Breast epithelium (tissue), 4 donors: ENCODE data around the gene CLPX. TPM values are rescaled to one million over a fixed set of nuclear protein-coding genes. Genes with fewer than 3 reads are reported as not detected.

Experiments used
- DNase-seq, 2 donors: peaks; one replicate each; pipeline ENCODE4 v3.0.0-alpha.2; 2019; ENCODE audit warnings: low spot score in 2 of 2
- H3K27ac ChIP-seq, 2 donors: fragments of 200-600 bp; sonication (generic) in 1 of 2; one replicate each; pipeline ENCODE4 v1.5.1; 2016 to 2019; ENCODE audit warnings: mild to moderate bottlenecking in 1 of 2
- H3K27me3 ChIP-seq, 2 donors: fragments of 200-600 bp; sonication (generic) in 1 of 2; one replicate each; pipeline versions ENCODE4 v1.5.1 to v1.6.0; 2017 to 2019; ENCODE audit warnings: control low read depth in 1 of 2, mild to moderate bottlenecking in 1 of 2
- H3K36me3 ChIP-seq: fragments of 200-600 bp; one replicate; pipeline ENCODE4 v1.5.1; 2019
- H3K4me1 ChIP-seq, 2 donors: fragments of 200-600 bp; sonication (generic); one replicate each; pipeline ENCODE4 v1.5.1; 2016 to 2019; ENCODE audit warnings: control low read depth in 1 of 2
- H3K4me3 ChIP-seq, 3 donors: fragments of 200-600 bp; sonication (generic); 1 replicate in 2 of 3; 2 replicates in 1 of 3; pipeline ENCODE4 v1.5.1; 2016 to 2019; ENCODE audit warnings: mild to moderate bottlenecking in 3 of 3, moderate library complexity in 2 of 3
- H3K9me3 ChIP-seq, 2 donors: fragments of 200-600 bp; sonication (generic) in 1 of 2; one replicate each; pipeline ENCODE4 v1.5.1; 2016 to 2019; ENCODE audit warnings: control low read depth in 1 of 2
- CTCF ChIP-seq, 3 donors: fragments of 450-650 bp; IDR thresholded peaks; one replicate each; pipeline ENCODE4 v1.5.1; 2016 to 2017; ENCODE audit warnings: antibody characterized with exemption in 3 of 3, mild to moderate bottlenecking in 3 of 3, moderate library complexity in 3 of 3
- POLR2A ChIP-seq: fragments of 450-650 bp; IDR thresholded peaks from one replicate; pipeline ENCODE4 v1.6.1; 2016; ENCODE audit warnings: antibody characterized with exemption, mild to moderate bottlenecking, moderate library complexity
- POLR2AphosphoS5 ChIP-seq, 3 donors: sonication (generic); formaldehyde crosslinking; IDR thresholded peaks; one replicate each; pipeline ENCODE4 v1.6.1; 2017; ENCODE audit warnings: antibody characterized with exemption in 3 of 3
- intact Hi-C: fragments of 100-400 bp; cut with DNase I; formaldehyde crosslinking; loops from one replicate; pipeline ENCODE4 v1.15.1; 2023; ENCODE audit warnings: low total_unique reads
- total RNA-seq, 3 donors: library from RNA; depleted of rRNA; stranded (reverse); fragments of >200 nt; gene quantifications; one replicate each; pipeline ENCODE4 v1.1.0, GENCODE V29; 2016

Gene CLPX
- total RNA-seq, 3 donors from 2014 or later, result 47.5 to 71.9 (median 51.8) TPM

GRCh38 chr15:65206750-65207149, 21.6 kb upstream of the CLPX start:
- no peaks in the 10 kb centered on the region for H3K36me3 ChIP-seq
- H3K27ac ChIP-seq, result no peak overlapping the region
- no peaks in the 10 kb centered on the region for H3K9me3 ChIP-seq
- H3K4me1 ChIP-seq, result peaks cover 0 to 3% of the 10 kb centered on the region in 2 donors
- H3K4me3 ChIP-seq, result no peak overlapping the region
- TF ChIP-seq POLR2AphosphoS5 (IDR thresholded peaks at IDR 0.05) (no peak), POLR2A (no peak)
- intact Hi-C loops, result no loop called here
- no peak for DNase-seq
- no peaks in the 10 kb centered on the region for H3K27me3 ChIP-seq

GRCh38 chr15:65204931-65205660, 20.0 kb upstream of the CLPX start:
- no peaks in the 10 kb centered on the region for H3K9me3 ChIP-seq
- H3K4me1 ChIP-seq, result no peaks in the 10 kb centered on the region
- no peaks in the 10 kb centered on the region for H3K27me3 ChIP-seq
- TF ChIP-seq CTCF (IDR thresholded peaks at IDR 0.05), result no peak
- TF ChIP-seq POLR2A, result no peak
- TF ChIP-seq POLR2AphosphoS5 (IDR thresholded peaks at IDR 0.05), result no peak
- H3K4me3 ChIP-seq, result no peak overlapping the region
- no peak for DNase-seq
- H3K36me3 ChIP-seq, result no peaks in the 10 kb centered on the region
- no peak overlapping the region for H3K27ac ChIP-seq
- intact Hi-C loops, result no loop called here

- H3K9me3 ChIP-seq, result no peaks in the 10 kb centered on the region
- intact Hi-C loops, result no loop called here
These were observed 19.2 kb upstream of the CLPX start for GRCh38 chr15:65204236-65204930.

GRCh38 chr15:65201918-65202317, 16.8 kb upstream of the CLPX start:
- no peak for TF ChIP-seq POLR2A
- TF ChIP-seq POLR2AphosphoS5 (IDR thresholded peaks at IDR 0.05), result no peak
- TF ChIP-seq CTCF (IDR thresholded peaks at IDR 0.05), result no peak
- intact Hi-C loops, result no loop called here

More at GRCh38 chr15:65204236-65204930, 19.2 kb upstream of the CLPX start:
- DNase-seq, result no peak
- no peak overlapping the region for H3K4me3 ChIP-seq
- no peaks in the 10 kb centered on the region for H3K4me1 ChIP-seq
- no peaks in the 10 kb centered on the region for H3K27me3 ChIP-seq
- H3K27ac ChIP-seq, result no peak overlapping the region
- TF ChIP-seq CTCF (IDR thresholded peaks at IDR 0.05), result no peak
- no peak for TF ChIP-seq POLR2AphosphoS5 (IDR thresholded peaks at IDR 0.05)
- TF ChIP-seq POLR2A, result no peak
- no peaks in the 10 kb centered on the region for H3K36me3 ChIP-seq

GRCh38 chr15:65198571-65198970, 13.4 kb upstream of the CLPX start:
- Histone ChIP-seq H3K9me3 (no peaks in the 10 kb centered on the region), H3K4me3 (no peak overlapping the region), H3K27ac (no peak overlapping the region), H3K36me3 (no peaks in the 10 kb centered on the region), H3K27me3 (no peaks in the 10 kb centered on the region), H3K4me1 (no peaks in the 10 kb centered on the region)
- TF ChIP-seq CTCF (IDR thresholded peaks at IDR 0.05) (no peak), POLR2AphosphoS5 (IDR thresholded peaks at IDR 0.05) (no peak), POLR2A (no peak)
- intact Hi-C loops, result no loop called here
- DNase-seq, result no peak

More at GRCh38 chr15:65201918-65202317, 16.8 kb upstream of the CLPX start:
- Histone ChIP-seq H3K36me3 (no peaks in the 10 kb centered on the region), H3K27me3 (no peaks in the 10 kb centered on the region), H3K4me3 (no peak overlapping the region), H3K27ac (no peak overlapping the region), H3K4me1 (no peaks in the 10 kb centered on the region), H3K9me3 (no peaks in the 10 kb centered on the region)
- DNase-seq, result no peak
